HFF-Myc (cell line): ENCODE data around the gene DPY19L3.

ENCODE experiments used
- DNase-seq: peaks from one replicate; pipeline ENCODE4 v3.0.0-alpha.2; 2011; ENCODE audit warnings: low read depth; ENCODE audit errors: extremely low read depth
- H3K4me3 ChIP-seq: replicated peaks from 2 replicates; pipeline ENCODE4 v1.5.1; 2011; ENCODE audit warnings: low read depth, mild to moderate bottlenecking, control low read depth, low read length
- TF ChIP-seq, protein P1 (sequence below): IDR thresholded peaks from 2 replicates; pipeline ENCODE4 v1.5.1; 2012; ENCODE audit warnings: mild to moderate bottlenecking, low read depth, low read length, control low read depth; ENCODE audit errors: missing control alignments

The DPY19L3 gene

DNA sequence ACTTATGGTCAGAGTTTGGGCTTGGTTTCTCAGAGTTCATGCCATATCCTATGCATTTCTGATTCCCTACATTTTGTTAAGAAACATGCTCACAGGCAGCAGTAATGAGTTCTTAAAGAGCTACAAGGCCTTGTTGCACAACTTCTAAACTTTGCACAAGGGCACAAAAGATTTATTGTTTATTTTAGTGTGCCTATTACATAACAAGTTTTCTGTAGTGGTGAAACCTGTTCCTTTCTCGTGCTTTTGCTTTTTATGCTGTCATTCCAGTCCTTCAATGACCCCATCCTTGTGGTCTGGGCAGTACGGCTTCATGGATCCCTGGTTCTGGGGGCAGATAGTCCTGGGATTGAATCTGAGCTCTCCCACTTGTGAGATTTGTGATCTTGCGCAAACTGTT lies 42.4 kb upstream of the DPY19L3 start:
- TF ChIP-seq, protein P1, sequence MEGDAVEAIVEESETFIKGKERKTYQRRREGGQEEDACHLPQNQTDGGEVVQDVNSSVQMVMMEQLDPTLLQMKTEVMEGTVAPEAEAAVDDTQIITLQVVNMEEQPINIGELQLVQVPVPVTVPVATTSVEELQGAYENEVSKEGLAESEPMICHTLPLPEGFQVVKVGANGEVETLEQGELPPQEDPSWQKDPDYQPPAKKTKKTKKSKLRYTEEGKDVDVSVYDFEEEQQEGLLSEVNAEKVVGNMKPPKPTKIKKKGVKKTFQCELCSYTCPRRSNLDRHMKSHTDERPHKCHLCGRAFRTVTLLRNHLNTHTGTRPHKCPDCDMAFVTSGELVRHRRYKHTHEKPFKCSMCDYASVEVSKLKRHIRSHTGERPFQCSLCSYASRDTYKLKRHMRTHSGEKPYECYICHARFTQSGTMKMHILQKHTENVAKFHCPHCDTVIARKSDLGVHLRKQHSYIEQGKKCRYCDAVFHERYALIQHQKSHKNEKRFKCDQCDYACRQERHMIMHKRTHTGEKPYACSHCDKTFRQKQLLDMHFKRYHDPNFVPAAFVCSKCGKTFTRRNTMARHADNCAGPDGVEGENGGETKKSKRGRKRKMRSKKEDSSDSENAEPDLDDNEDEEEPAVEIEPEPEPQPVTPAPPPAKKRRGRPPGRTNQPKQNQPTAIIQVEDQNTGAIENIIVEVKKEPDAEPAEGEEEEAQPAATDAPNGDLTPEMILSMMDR = no peak
- no peak overlapping the region for H3K4me3 ChIP-seq
- DNase-seq = no peak

DNA sequence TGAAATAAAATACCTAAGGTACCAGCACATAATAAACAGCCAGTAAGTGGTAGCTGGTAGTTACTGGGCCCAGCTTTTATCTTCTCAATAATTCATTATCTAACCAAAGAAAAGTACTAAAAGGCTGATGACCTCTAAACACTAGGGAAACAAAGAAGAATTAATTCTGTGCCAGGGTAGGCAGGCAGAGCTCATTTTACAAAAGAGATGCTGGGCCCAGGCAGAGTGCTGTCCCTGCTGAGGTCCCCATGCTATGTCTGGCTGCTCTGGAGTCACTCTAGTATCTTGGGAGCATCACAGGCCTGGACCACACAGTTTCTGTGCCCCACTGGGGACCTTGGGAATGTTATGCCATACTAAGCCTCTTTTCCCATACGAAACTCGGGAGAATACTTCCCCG lies 41.9 kb upstream of the DPY19L3 start:
- no peak for DNase-seq
- TF ChIP-seq, protein P1 = no peak
- H3K4me3 ChIP-seq = no peak overlapping the region

DNA sequence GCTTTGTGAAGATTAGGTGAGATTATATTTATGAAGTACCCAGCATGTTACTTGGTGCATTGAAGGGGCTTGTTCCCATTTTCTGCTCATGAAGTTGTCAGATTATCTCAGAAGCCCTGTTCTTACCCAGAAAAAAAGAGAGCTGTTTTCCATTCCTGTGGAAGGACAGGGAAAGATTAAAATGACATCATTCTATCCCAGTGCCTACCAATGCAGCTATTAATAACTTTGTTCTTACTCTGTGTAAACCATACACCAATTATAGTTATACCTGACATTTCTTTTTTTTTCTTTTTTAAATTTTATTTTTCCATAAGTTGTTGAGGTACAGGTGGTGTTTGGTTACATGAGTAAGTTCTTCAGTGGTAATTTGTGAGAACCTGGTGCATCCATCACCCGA lies 41.5 kb upstream of the DPY19L3 start:
- DNase-seq = no peak
- no peak overlapping the region for H3K4me3 ChIP-seq
- TF ChIP-seq, protein P1 = no peak

DNA sequence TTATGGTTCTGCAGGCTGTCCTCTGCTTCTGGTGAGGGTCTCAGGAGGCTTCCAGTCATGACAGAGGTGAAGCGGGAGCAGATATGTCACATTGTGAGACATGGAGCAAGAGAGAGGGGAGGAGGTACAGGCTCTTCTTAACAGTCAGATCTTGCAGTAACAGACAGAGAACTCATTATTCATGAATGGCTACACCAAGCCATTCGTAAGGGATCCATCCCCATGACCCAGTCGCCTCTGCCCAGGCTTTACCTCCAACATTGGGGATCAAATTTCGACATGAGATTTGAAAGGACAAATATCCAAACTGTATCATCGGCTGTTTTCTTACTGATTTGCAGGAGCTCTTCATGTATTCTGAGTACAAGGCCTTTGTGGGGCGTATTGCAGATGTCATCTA lies 38.5 kb upstream of the DPY19L3 start:
- H3K4me3 ChIP-seq = no peak overlapping the region
- TF ChIP-seq, protein P1 = no peak

DNA sequence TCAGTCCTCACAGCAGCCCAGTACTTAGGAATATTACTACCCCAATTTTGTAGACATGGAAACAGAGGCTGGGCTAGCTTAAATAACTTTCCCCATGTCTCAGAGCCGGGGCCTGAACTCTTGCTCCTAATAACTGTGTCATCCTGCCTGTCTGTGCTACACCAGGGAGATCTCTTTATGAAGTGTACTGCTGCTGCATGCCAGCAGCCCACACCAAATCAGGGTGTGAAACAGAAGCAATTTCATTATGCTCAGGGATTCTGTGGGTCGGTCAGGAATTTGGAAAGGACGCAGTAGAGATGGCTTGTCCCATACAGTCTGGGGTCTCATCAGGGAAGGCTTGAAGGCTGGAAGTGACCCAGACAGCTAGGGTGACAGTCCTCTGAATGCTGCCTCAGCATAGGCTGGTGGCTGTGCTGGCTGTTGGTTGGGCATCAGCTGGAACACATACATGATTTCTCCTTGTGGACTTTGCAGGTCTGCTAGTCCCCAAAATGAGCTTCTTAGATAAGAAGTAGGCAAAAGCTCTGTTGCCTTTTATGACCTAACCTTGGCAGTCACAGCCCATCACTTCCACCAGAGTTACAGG lies 37.5 kb upstream of the DPY19L3 start:
- H3K4me3 ChIP-seq = no peak overlapping the region
- DNase-seq = no peak
- TF ChIP-seq, protein P1 = no peak

More for the DNA sequence above, 38.5 kb upstream of the DPY19L3 start:
- DNase-seq = no peak

DNA sequence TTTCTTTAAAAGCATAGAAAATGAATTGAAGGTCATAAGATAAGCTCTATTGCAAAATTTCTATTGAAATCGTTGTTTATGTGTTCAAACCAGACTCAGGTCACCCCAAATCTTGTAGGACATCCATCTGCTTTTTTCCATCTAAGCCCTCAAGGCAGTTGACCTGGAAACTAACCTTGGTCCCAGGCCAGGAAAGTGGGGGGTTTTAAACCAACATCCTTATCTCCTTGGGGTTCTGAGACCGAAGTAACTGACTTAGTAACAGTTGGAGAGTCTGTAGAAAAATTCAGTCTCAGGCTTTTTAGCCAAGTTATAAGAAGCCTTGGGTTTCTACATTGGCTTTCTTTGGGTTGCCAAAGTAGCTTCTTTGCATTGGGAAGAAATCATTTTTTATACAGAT lies 36.8 kb upstream of the DPY19L3 start:
- no peak overlapping the region for H3K4me3 ChIP-seq
- TF ChIP-seq, protein P1 = no peak

More for the DNA sequence above, 36.8 kb upstream of the DPY19L3 start:
- DNase-seq = no peak
